ENCODE data around the gene UCMA.

UCMA gene

DNA sequence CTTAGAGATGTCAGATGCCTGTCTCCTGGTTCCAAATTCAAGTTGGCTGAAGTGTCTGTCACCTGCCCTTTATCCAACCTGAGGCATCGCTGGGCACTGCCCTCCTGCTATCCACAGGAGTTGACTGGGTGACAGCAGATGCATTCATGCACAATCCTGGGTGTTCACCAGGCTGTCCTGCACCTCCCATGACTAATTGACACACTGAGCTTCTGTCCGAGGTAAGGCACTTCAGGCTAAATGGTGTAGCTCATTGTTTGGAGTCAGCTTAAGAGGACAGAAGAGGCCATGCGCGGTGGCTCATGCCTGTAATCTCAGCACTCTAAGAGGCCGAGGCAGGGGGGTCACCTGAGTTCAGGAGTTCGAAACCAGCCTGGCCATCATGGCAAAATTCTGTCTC is 2.4 kb downstream of the UCMA start:
- DNase-seq: no peak

DNA sequence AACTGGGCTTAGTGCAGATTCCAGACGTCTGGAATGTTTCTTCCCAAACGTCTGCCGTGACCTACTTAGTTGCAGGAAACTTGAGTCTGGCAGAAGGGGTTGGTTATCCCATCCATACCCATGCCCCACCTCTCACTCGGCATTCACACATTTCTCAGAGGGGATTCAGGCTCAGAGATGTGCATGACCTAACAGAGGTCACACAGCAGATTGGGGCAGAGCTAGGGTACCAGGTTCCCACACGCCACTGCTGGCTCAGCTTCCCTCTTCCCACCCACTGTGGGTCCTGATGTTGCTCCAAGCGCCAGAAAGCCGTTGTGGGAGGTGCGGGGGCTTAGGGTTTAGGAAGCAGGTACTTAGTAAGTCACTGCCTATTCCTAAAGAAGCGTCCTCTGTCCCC is 3.0 kb downstream of the UCMA start:
- DNase-seq: no peak

DNA sequence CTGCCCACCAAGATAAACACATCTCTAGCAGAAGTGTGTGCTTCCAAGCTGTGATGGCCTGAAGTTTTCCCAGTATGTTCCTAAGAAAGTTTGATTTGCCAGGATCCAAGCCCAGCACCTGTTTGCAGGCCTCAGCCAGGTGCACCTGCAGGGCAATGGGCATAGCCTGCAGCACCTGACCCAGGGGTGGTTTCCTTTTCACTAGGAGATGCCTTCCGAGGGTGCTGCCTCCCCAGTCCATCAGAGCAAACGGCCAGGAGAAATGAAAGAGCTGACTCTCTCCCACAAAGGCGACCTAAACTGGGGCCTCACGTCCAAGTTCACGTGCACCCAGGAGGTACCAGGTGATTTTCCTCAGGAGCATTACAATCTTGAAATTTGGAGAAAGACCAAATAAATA is 7.1 kb downstream of the UCMA start:
- DNase-seq: no peak

DNA sequence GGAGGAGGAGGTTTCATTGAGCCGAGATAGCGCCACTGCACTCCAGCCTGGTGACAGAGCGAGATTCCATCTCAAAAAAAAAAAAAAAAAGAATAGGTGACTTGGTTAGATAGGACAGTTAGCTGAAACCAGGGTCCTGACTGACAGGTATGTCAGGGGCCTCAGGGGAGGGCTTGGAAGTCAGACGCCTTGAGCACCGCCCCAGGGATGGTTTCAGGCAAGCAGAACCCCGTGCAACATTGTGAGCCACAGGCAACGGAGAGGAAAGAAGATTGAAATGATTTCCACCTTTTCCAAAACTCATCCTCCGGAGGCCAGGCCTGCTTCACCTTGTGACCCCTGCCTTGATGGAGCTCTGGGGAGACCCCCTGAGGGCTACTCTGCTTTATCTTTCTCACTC is 8.6 kb downstream of the UCMA start:
- DNase-seq: no peak

DNA sequence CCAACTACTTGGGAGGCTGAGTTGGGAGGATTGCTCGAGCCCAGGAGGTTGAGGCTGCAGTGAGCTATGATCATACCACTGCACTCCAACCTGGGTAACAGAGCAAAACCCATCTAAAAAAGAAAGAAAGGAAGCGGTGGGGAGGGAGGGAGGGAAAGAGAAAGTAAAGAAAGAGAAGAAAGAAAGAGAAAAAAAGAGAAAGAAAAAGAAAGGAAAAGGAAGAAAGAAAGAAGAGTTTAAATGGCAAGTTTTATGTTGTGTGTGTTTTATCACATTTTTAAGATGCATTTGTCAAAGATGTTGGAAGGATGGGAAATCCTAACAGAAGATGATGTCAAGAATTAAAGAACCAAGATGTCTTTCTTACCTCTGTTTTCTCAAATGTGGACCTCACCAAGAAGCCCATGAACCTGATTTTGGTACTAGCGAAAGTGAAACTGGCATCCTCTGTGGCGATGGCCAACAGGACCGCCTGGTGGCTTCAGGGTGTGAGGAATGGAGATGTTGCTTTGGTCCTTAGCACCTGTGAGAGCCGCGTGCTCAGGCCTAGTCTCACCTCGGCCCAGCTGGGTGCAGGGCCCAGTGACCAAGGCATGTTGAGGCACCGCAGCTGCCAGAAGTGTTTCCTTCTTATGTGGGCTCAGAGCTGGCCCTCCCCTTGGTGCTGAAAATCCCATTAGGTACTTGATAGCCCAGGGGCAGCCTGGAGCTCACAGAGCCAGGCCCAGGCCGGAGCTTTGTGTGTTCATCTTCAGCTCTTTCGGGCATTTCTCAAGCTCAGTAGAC is 9.8 kb downstream of the UCMA start:
- no peak for DNase-seq

DNA sequence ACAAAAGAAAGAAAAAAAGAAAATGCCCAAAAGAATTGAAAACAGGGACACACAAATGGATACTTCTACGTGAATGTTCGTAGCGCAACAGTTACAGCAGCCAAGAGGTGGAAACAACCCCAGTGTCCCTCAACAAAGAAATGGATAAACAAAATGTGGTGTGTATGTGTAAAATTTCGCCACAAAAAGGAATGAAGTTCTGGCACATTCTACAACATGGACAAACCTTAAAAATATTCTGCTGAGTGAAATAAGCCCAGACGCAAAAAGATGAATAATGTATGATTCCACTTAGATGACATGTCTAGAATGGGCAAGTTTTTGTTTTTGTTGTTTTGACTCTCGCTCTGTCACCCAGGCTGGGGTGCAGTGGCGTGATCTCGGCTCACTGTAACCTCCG is 10.9 kb downstream of the UCMA start:
- DNase-seq: no peak

DNA sequence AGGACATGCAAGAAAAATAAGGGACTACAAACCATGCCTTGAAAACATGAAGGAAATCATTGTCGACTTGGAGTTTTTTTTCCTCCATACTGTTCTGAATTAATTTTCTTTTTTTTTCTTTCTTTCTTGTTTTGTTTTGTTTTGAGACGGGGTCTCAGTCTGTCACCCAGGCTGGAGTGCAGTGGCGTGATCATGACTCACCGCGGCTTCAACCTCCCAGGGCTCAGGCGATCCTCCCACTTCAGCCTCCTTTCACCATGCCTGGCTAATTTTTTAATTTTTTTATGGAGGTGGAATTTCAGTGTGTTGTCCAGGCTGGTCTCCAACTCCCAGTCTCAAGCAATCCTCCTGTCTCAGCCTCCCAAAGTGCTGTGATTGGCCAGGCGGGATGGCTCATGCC is 11.6 kb downstream of the UCMA start:
- no peak for DNase-seq

DNA sequence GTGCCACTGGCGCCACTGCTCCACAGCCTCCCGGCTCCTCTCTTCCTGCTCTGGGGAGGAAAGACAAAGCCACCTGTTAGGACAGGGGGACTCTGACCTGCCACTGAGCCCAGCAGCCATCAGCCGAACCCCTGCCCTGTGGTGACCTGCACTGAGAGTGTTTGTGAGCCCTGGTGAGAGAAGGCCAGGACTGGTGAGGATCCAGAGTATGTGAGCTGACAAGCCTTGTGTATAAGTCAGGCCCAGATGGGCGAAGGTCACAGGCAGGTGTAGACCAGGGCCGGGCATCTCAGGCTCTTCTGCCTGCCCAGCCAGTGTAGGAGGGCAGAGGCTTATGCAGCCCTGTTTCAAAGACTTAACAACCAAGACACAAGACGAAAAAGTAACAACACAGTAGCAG is 12.0 kb downstream of the UCMA start:
- DNase-seq: no peak

DNA sequence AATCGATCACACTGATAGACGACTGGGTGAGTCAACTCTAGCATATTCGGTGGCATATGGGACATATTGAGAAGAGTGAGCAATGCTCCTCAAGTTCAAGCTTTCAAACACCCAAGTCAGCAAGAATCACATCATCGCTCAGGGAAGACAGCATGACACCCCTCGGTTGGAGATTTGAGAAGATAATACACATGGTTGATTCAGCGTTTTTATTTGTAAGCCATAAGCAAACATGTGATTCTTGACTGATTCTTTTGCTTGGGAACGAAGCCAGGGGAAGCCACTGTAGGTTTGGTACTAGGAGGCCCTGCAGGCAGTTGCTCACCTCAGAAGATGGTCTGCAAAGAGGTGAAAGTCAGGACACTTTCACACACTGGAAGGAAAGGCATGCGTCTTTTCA is 12.6 kb downstream of the UCMA start:
- no peak for DNase-seq

DNA sequence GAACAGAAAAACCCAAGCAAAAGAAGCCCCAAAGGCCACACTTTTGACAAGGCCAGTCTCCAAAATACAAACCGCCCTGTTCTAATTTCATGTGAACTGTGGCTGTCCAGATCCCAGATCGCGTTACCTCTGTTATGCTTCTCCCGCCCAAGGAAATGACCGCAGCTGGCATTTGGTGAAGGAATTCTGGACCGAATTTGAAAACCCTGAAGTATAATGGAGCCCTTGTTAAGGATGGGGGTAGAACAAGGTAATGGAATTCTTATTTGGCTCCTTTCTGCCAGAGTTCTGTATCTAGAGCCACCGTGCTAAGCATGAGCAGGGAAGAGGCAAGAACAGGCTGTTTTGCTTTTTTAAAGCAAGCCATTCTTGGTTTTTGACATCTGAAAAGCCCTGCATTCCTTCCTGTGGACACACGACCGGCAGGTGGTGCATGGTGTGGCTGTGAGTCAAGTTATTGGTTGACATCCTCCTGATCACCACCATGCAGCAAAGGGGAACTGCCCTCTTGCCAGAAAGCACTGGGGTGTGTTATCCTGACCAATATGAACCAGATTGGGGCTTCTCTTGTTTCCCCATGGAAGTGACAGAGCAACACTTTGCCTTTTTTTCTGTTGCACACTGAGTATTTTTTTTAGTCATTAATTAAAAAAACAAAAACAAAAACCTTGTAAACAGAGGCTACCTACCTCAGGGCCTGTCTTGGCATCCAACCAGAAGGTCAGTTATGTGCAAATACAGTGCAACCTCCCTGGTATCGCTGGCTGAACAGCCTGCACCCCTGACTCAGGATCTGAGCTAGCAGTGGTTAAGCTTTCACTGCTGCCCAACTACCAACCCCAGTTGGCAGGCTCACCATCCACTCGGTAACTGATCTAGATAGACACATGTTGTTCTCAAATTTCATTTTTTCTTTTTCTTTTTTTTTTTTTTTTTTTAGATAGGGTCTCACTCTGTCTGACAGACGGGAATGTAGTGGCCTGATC is 14.2 kb downstream of the UCMA start:
- DNase-seq: no peak

DNA sequence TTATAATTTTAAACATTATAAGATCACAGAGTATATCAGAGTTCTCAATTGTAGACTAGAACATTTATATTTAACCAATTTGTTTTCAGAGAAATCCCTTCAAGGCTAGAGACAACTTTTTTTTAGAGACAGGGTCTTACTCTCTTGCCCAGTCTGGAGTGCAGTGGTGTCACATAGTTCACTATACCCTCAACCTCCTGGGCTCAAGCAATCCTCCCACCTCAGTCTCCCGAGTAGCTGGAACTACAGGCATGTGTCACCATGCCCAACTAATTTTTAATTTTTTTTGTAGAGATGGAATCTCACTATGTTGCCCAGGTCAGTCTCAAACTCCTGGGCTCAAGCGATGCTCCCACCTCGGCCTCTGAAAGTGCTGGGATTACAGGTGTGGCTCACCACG is 15.3 kb downstream of the UCMA start:
- no peak for DNase-seq

DNA sequence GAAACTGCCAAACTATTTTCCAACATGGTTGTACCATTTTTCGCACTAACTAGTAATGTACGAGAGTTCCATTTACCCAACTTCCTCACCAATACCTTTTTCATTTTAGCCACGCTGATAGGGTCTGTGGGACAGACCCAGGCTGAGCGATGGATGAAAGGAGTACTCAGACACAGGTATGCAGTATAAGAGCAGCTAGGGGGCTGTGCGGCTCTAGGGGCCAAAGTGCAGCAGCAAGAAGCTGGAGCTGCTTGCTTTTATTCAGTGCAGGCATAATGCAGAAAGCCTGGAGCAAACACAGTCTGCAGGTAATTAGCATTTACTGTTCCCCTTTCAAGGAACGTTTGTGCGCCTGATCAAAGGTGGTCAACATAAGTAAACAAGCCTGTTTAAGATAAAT is 21.0 kb downstream of the UCMA start:
- DNase-seq: no peak

DNA sequence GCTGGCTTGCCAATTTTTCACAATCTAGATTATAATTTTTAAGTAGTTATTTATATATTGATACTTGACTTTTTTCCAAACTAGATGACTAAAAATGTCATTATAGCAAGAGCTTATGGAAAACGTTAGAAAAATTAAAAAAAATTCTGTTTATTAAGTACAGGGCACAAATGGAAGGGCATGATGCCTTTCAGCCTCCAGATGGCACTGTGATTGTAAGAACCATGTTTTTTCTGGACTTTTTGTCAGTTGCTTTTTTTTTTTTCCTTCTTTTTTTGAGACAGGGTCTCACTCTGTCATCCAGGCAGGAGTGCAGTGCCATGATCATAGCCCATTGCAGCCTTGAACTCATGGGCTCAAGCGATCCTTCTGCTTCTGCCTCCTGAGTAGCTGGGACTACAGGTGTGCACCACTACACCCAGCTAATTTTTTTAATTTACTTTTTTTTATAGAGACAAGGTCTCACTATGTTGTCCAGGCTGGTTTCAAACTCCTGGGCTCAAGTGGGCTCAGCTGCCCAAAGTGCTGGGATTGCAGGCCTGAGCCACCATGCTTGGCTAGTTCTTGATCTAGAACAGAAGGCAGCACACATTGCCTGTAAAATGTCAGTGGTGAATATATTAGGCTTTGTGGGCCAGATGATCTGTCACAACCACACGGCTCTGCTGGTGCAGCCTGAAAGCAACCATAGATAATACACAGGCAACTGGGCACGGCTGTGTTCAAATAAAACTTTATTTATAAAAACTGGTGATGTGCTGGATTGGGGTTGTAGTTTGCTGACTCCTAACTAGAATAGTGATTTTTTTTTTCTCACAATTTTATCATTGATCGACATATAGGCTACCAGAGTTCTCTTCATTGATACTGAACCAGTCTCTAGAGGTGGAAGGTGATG is 27.4 kb downstream of the UCMA start:
- DNase-seq: no peak

DNA sequence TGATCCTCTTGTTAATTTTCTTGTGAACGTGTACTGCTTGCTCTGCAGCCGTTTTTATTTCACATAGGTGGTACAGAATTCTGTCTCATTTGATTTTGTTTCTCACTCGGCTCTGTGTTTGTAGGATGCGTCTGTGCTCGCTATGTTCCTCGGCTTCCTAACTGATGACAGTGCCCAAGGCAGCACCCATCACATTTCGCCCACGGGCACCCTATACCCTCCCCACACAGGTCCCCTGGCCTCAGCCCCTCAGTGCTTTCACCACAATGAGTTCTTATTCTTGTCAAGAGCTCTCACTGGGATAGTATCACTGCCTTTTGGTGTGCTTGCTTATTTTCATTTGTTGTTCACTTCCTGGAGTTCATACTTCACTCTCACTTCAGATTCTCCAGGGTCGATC is 28.1 kb downstream of the UCMA start:
- DNase-seq: no peak

DNA sequence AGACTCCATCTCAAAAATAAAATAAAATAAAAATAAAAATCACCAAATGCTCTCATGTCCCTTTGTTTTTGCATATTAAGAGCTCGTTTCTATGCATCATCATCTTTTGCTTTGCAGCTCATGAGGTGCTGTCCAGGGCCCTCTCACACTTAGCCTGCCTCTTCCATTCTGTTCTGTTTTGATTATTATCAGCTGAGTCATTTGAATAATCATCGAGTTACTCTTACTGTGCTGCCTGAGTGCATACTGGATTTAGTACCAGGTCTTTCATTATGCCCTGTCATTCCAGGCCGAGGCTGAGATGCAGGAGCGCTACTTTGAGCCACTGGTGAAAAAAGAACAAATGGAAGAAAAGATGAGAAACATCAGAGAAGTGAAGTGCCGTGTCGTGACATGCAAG is 33.0 kb downstream of the UCMA start:
- no peak for DNase-seq

DNA sequence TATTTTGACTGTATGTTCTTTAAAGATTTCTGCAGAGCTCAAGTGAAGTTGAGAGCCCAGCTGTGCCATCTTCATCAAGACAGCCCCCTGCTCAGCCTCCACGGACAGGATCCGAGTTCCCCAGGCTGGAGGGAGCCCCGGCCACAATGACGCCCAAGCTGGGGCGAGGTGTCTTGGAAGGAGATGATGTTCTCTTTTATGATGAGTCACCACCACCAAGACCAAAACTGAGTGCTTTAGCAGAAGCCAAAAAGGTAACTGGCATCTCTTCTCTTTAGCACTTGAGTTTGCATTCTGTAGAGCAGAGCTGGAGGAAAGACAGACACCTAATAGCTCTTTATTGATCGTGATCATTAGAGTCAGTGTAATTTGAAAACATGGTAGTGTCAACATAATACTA is 39.2 kb downstream of the UCMA start:
- DNase-seq: no peak

DNA sequence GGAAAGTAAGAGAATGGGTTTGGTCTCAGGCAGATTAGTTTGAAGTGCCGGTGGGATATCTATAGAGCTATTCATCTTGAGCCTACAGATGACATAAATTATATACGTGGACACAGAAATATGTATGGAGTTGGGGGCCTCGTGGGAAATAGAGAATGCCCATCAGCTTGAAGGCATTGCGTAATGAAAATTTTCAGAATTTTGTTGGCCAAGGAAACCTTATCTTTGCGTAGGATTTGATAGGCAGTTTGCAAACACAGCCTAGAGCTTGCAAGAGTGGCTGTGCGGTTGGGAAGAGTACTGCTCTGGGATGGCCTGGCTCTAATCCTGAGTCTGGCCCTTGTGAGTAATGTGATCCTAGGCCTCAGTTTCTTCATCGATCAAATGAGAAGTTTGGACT is 40.5 kb downstream of the UCMA start:
- DNase-seq: no peak

DNA sequence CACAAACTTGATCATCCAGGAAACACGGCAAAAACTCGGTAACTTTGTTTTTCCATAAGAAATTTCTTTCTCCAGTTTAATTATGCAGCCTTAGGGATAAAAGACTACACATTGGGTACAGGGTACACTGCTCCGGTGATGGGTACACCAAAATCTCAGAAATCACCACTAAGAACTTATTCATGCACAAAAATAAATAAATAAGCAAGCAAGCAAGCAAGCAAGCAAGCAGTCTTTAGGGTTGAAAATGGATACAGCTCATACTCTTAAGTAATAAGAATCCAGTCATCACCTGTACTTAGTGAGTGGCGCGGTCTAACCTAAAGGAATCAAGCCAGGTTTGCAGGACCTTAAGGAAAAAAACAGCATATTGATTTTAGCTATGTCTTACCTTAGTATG is 42.8 kb downstream of the UCMA start:
- DNase-seq: no peak

DNA sequence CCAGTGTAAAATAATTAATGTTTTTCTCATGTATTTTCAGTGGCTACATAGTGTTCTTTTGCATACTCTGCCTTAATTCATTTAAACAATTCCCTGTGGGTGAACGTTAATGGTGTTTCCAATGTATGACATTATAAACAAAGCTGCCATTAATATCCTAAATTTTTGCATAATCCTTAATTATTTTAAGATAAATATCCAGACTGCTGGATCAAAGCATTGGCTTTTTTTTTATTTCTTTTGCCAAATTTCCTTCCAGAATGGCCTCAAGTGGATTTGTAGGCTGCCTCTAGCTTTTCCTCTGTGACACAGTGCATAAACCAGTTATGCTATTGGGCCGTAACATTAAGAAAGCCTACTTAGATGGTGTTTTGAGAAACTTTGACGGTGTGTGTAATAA is 43.4 kb downstream of the UCMA start:
- no peak for DNase-seq

DNA sequence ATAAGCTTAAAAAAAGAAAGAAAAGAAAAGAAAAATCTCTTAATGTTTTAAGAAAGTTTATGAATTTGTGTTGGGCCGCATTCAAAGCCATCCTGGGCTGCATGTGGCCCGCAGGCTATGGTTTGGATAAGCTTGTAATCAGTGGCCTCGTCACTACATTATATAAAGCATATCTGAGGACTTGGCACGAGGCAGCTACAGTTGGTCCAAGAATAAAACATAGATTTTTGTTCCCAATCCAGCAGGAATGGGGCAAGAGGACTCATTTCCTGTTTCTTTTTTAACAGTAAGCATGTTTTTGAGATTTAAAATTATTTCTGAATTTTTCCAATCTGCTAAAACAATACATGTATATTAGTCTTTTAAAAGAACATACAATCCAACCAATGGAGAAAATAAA is 44.2 kb downstream of the UCMA start:
- no peak for DNase-seq

DNA sequence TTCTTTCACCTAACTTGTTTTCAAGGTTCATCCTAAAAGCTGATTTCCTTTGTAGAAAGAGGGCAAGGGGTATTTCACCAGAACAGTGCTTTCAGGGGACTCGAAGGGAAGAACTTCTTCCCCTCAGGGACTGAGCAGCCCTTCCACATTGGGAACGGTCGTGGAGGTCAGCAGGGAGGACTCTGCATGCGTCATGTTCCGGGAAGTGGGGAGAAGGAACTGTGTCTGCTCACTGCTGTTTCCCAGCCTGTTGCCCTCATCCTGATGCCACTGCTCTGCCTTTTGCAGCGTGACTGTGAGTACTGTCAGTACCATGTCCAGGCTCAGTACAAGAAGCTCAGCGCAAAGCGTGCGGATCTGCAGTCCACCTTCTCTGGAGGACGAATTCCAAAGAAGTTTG is 45.6 kb downstream of the UCMA start:
- DNase-seq: no peak

DNA sequence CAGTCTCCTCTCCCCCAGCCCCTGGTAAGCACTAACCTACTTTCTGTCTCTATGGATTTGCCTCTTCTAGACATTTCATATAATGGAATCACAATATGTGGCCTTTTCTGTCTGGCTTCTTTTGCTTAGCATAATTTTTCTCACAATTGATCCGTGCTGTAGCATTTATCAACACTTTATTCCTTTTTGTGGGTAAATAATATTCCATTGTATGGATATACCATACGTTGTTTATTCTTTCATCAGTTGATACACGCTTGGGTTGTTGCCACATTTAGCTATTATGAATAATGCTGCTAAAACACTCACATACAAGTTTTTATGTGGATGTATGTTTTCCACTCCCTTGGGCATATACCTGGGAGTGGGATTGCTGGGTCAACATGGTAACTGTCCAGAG is 47.0 kb downstream of the UCMA start:
- no peak for DNase-seq
